ENCODE measurements around the gene LTB4R2.
A peak's percentile ranks its signal among the peaks of the same experiment; 100 is the strongest.

The LTB4R2 gene

DNA sequence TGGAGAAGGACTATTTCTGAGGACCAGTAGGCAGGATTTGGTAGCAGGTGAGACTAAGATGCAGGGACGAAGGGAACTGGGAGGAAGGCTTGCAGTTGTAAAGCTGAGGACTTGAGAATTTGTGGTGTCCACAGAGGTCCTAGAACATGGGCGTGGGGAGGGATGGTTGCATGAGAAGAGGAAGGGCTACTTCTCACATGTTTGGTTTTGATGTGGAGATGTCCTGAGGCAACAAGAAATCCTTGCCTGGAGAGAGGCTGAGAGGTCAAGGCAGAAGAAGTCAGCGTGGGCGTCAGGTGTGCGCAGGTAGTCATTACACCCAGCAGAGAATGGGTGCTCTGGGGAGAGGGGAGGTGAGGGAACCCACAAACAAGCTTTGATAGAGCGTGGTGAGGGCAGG is 32.9 kb upstream of the LTB4R2 start:
- TF ChIP-seq CTCF (IDR thresholded peaks at IDR 0.05; ENCODE audit: control insufficient read depth, insufficient read depth, low read depth, low read length, missing control alignments) = no peak
- H3K4me3 ChIP-seq (ENCODE audit: control insufficient read depth, low read depth, low read length) = no peak overlapping the region
- DNase-seq (ENCODE audit: low read depth) = no peak

GRCh38 chr14:24277606-24278321 is 32.2 kb upstream of the LTB4R2 start:
- DNase-seq (ENCODE audit: low read depth) = no peak
- H3K4me3 ChIP-seq (ENCODE audit: control insufficient read depth, low read depth, low read length) = no peak overlapping the region
- TF ChIP-seq CTCF (IDR thresholded peaks at IDR 0.05; ENCODE audit: control insufficient read depth, insufficient read depth, low read depth, low read length, missing control alignments) = no peak

DNA sequence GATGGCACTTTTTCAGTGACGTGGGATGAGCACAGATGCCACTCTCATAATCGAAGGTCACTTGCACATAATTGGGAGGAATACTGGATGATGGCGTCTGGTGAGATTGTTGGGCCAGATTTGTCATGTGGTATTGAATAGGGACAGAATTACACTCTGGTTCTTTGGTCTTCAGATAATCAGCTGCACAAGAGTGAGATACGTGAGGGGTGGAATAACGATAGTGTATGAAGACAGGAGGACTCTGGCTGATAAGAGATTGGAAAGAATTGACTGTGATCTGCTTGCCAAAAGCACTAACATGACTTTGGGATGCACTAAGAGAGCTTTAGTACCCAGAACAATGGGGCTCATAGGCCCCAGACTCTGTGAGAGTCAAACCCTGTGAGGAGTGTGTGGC is 31.5 kb upstream of the LTB4R2 start:
- H3K4me3 ChIP-seq (ENCODE audit: control insufficient read depth, low read depth, low read length) = no peak overlapping the region
- no peak for TF ChIP-seq CTCF (IDR thresholded peaks at IDR 0.05; ENCODE audit: control insufficient read depth, insufficient read depth, low read depth, low read length, missing control alignments)
- DNase-seq (ENCODE audit: low read depth) = no peak

DNA sequence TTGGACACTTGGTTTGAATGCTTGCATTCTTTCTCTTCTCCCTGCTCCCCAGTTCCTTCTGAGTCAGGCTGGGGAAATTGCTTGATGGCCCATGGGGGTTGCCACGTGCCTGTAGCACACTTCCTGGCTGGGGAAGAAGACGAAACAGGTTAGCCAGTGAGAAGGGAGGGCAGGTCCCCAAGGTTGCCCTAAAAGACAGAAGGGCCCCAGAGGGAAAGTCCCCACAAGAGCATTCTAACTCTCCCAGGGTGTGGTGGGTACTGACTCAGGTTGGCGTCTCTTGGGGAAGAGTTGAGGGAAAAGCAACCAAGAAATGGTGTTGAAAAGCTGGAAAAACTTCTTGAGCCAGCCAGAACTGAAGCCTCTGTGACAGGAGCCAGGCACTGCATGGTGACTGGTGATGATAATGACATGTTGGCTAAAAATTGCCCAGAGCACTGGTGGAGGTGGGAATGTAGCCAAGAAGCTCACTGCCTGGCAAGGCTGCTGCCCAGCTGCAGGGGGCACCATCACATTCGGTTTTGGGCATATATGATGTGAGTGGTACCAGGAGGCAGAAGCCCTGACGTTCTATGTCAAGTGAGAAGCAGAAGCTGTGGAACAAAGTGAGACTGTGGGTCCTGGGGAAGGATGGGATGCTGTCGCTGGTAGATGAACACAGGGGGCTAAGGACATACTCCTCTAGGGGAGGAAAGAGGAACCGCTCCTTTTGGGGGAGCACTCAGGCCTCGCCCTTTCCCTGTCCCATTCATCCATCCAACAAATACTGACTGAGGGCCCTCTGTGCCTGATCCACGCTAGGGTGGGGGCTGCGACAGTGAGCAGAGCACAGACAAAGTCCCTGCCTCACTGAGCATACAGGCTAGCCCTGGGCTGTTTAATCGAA is 30.4 kb upstream of the LTB4R2 start:
- no peak for DNase-seq (ENCODE audit: low read depth)
- no peak overlapping the region for H3K4me3 ChIP-seq (ENCODE audit: control insufficient read depth, low read depth, low read length)
- peak; percentile 17 for TF ChIP-seq CTCF (IDR thresholded peaks at IDR 0.05; ENCODE audit: control insufficient read depth, insufficient read depth, low read depth, low read length, missing control alignments)

GRCh38 chr14:24280797-24281460 is 29.0 kb upstream of the LTB4R2 start:
- no peak overlapping the region for H3K4me3 ChIP-seq (ENCODE audit: control insufficient read depth, low read depth, low read length)
- DNase-seq (ENCODE audit: low read depth) = no peak
- TF ChIP-seq CTCF (IDR thresholded peaks at IDR 0.05; ENCODE audit: control insufficient read depth, insufficient read depth, low read depth, low read length, missing control alignments) = no peak

DNA sequence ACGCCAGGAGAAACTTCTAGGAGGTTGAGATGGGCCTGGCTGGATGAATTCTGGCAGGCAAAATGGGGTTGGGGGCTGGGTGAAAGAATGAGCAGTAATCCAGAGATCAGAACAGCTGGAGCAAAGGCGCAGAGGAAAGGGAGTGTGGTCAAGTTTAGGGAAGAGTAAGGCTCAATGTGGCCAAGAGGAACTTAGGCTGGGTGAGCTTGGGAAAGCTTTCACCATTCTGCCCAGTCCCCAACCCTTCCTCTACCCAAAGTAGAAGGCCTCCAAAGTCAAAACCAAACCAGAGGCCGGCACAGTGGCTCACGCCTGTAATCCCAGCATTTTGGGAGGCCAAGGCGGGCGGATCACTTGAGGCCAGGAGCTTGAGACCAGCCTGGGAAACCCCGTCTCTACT is 28.3 kb upstream of the LTB4R2 start:
- no peak for DNase-seq (ENCODE audit: low read depth)
- TF ChIP-seq CTCF (IDR thresholded peaks at IDR 0.05; ENCODE audit: control insufficient read depth, insufficient read depth, low read depth, low read length, missing control alignments) = no peak
- H3K4me3 ChIP-seq (ENCODE audit: control insufficient read depth, low read depth, low read length) = no peak overlapping the region
